Measurements from ENCODE around the gene DCST1.

Gene DCST1

DNA sequence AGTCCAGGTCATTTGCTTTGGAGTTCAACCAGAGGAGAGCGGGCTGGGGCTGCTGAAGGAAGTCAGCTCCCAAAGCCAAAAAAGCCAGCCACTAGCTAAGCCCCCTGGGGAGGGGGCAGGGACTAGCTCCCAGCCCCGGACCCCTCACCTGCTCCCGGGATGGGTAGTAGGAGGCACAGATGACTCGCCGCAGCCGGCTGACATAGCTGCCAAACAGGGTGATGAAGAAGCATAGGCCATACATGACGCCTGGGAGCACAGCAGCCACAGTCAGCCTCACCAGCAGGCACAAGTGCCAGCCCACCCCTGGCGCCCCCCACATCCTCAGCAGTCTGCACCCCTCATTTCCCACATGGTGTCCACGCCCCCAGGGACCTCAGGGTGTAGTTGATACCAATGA, 7.5 kb upstream of the DCST1 start:
- no peak for DNase-seq (ENCODE audit: low read depth)
- TF ChIP-seq CTCF (IDR thresholded peaks at IDR 0.05; ENCODE audit: control insufficient read depth, insufficient read depth, low read depth, low read length, missing control alignments): no peak
- no peak overlapping the region for H3K4me3 ChIP-seq (ENCODE audit: control insufficient read depth, low read depth, low read length)

GRCh38 chr1:155026588-155026987, 7.0 kb upstream of the DCST1 start:
- DNase-seq (ENCODE audit: low read depth): no peak

DNA sequence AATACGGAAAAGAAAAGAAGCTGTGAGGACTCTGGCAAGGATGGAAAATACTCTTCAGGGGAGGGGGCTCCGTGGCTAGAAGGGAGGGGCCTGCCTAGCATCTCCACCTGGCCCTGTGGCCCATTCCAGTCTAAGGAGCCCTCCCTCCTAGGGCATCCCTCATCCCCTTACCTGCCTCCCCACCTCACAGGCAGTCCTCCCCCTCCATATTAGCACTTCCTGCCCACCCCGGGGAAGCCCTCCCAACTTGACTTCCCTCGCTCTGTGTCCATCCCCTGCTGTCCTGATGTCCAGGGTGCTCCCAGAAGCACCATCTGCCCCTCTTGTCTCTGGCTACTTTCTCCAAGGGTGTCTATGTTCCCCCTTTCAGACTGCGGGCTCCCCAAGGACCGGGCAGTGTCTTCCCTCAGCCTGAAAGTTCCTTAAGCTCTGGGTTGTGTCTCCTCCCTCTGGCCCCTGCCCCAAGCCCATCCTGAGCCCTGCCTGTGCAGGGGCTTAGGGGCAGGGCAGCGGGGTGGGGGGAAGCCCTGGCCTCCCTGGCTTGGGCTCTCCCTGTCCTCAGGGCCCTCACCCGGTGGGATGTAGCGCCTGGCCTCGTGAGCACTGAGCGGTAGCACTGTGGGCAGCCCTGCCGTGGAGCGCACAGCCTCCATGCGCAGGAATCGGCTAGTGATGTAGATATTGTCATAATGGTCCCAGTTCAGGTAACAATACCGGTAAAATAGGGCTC, 3.9 kb upstream of the DCST1 start:
- no peak for TF ChIP-seq CTCF (IDR thresholded peaks at IDR 0.05; ENCODE audit: control insufficient read depth, insufficient read depth, low read depth, low read length, missing control alignments)
- DNase-seq (ENCODE audit: low read depth): no peak
- no peak overlapping the region for H3K4me3 ChIP-seq (ENCODE audit: control insufficient read depth, low read depth, low read length)

More at GRCh38 chr1:155026588-155026987, 7.0 kb upstream of the DCST1 start:
- H3K4me3 ChIP-seq (ENCODE audit: control insufficient read depth, low read depth, low read length): no peak overlapping the region
- no peak for TF ChIP-seq CTCF (IDR thresholded peaks at IDR 0.05; ENCODE audit: control insufficient read depth, insufficient read depth, low read depth, low read length, missing control alignments)

DNA sequence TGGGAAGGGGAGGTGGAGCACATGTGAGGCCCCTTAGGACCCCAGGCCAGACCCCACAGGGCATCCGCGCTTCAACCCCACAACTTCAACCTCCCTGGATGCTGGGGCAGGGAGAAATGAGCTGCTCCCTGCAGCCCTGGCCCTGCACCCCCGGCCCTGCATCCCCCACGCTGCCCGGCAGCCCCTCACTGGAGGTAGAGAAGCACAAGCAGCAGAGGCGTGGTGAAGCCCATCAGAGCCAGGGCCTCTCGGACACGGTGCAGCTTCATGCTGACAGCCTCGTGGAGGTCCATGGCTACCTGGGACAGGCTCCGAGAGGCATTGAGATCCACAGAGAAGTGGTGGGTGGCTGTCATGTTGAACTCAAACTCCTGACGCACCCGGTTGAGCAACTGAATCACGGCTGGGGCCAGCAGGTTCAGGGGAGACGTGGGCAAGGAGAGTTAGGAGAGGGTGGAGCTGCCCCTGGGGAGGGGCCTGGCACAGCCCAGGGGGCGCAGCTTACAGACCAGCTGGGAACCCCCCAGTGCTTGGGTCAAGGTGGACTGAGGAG, 3.3 kb upstream of the DCST1 start:
- DNase-seq (ENCODE audit: low read depth): no peak
- no peak for TF ChIP-seq CTCF (IDR thresholded peaks at IDR 0.05; ENCODE audit: control insufficient read depth, insufficient read depth, low read depth, low read length, missing control alignments)

GRCh38 chr1:155030899-155031298, 2.7 kb upstream of the DCST1 start:
- DNase-seq (ENCODE audit: low read depth): no peak
- no peak overlapping the region for H3K4me3 ChIP-seq (ENCODE audit: control insufficient read depth, low read depth, low read length)
- no peak for TF ChIP-seq CTCF (IDR thresholded peaks at IDR 0.05; ENCODE audit: control insufficient read depth, insufficient read depth, low read depth, low read length, missing control alignments)

More for the DNA sequence above, 3.3 kb upstream of the DCST1 start:
- H3K4me3 ChIP-seq (ENCODE audit: control insufficient read depth, low read depth, low read length): no peak overlapping the region

DNA sequence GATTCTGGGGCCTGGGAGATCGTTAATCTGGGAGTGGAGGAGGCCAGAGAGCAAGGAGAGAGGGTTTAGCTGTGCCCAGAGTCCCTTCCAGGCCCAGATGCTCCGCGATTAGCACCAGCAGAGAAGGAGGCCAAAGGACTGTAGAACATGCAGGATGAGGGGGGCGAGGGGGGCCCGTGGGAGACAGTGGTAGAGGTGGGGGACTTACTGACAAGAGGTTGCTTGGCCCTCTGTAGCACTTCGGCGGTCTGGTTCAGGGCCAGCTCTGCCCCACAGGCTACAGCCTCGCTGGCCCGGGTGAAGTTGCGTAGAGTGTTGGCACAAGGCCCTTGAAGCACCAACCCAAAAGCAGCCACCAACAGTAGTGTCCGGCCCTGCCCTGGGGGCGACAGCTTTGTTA, 738 bp upstream of the DCST1 start:
- no peak overlapping the region for H3K4me3 ChIP-seq (ENCODE audit: control insufficient read depth, low read depth, low read length)
- DNase-seq (ENCODE audit: low read depth): no peak
- no peak for TF ChIP-seq CTCF (IDR thresholded peaks at IDR 0.05; ENCODE audit: control insufficient read depth, insufficient read depth, low read depth, low read length, missing control alignments)

Data from AG09309 (cell line).